Smooth muscle cell (in vitro differentiated cells): ENCODE data around the gene DISC1. TPM values are rescaled to one million over a fixed set of nuclear protein-coding genes. Genes with fewer than 3 reads are reported as not detected.
A peak's percentile ranks its signal among the peaks of the same experiment; 100 is the strongest.

ENCODE experiments used
- DNase-seq: peaks from one replicate; lab custom pipeline; 2025; ENCODE audit not compliant: unreplicated experiment; lab: John Stamatoyannopoulos, UW
- H2AFZ ChIP-seq: fragments of 200-600 bp; sonication (generic); 2 replicates; pipeline ENCODE4 v1.6.0; 2016; ENCODE audit warnings: antibody characterized with exemption, low read depth, mild to moderate bottlenecking
- H3F3A ChIP-seq: fragments of 200-600 bp; sonication (generic); 2 replicates; pipeline ENCODE4 v1.6.0; 2017; ENCODE audit warnings: antibody characterized with exemption, low read depth
- H3K27ac ChIP-seq: fragments of 200-600 bp; sonication (generic); 2 replicates; pipeline ENCODE4 v1.5.1; 2016; ENCODE audit warnings: low read depth, mild to moderate bottlenecking
- H3K27me3 ChIP-seq: fragments of 200-600 bp; sonication (generic); 2 replicates; pipeline ENCODE4 v1.6.1; 2016; ENCODE audit warnings: low read depth, mild to moderate bottlenecking
- H3K36me3 ChIP-seq: fragments of 200-600 bp; sonication (generic); 2 replicates; pipeline ENCODE4 v1.5.1; 2016; ENCODE audit warnings: low read depth
- H3K4me1 ChIP-seq: fragments of 200-600 bp; sonication (generic); 2 replicates; pipeline ENCODE4 v1.5.1; 2016; ENCODE audit warnings: low read depth
- H3K4me2 ChIP-seq: fragments of 200-600 bp; sonication (generic); 2 replicates; pipeline ENCODE4 v1.6.0; 2016; ENCODE audit warnings: mild to moderate bottlenecking
- H3K4me3 ChIP-seq: fragments of 200-600 bp; sonication (generic); 2 replicates; pipeline ENCODE4 v1.5.1; 2016; ENCODE audit warnings: mild to moderate bottlenecking
- H3K79me2 ChIP-seq: fragments of 200-600 bp; sonication (generic); 2 replicates; pipeline ENCODE4 v1.6.0; 2016; ENCODE audit warnings: low read depth, mild to moderate bottlenecking
- H3K9ac ChIP-seq: fragments of 200-600 bp; sonication (generic); 2 replicates; pipeline ENCODE4 v1.6.0; 2016; ENCODE audit warnings: low read depth
- H3K9me3 ChIP-seq: fragments of 200-600 bp; sonication (generic); replicated peaks from 2 replicates; pipeline ENCODE4 v1.5.1; 2016; ENCODE audit warnings: low read depth
- H4K20me1 ChIP-seq: fragments of 200-600 bp; sonication (generic); 2 replicates; pipeline ENCODE4 v1.6.0; 2016; ENCODE audit warnings: low read depth
- CTCF ChIP-seq: fragments of 200-600 bp; sonication (generic); IDR thresholded peaks from 2 replicates; pipeline ENCODE4 v1.5.1; 2017; ENCODE audit warnings: borderline replicate concordance, mild to moderate bottlenecking, antibody characterized with exemption; ENCODE audit not compliant: insufficient read depth, poor library complexity, severe bottlenecking
- WGBS: methylation state at CpG from one replicate; pipeline ENCODE4 v1.1.7; 2016; ENCODE audit warnings: low lambda C conversion rate; 5-methylcytosine and 5-hydroxymethylcytosine counted together
- polyA plus RNA-seq: library from polyadenylated mRNA; unstranded; fragments of >200 nt; fragmentation: Nextera tagmentation; extraction: Ambion mirVana; gene quantifications from 2 replicates; pipeline ENCODE4 v1.2.1, GENCODE V29; 2016
- total RNA-seq: library from RNA; depleted of rRNA; stranded (reverse); fragments of >200 nt; gene quantifications from 2 replicates; pipeline ENCODE4 v1.2.3, GENCODE V29; 2014

The DISC1 gene
- total and polyA plus RNA-seq, 2 experiments from 2014 or later: 0.89 to 4.3 TPM

- Histone ChIP-seq H4K20me1 (no peaks in the 10 kb centered on the region), H2AFZ (peak overlapping the region; percentile 32), H3K4me3 (peak overlapping the region; percentile 50), H3F3A (no peaks in the 10 kb centered on the region), H3K9ac (no peak overlapping the region), H3K27ac (no peak overlapping the region), H3K79me2 (no peaks in the 10 kb centered on the region), H3K27me3 (no peaks in the 10 kb centered on the region), H3K9me3 (no peaks in the 10 kb centered on the region), H3K4me1 (no peaks in the 10 kb centered on the region), H3K36me3 (no peaks in the 10 kb centered on the region), H3K4me2 (peak overlapping the region; percentile 82)
- no peak for DNase-seq
- peak; percentile 77 for TF ChIP-seq CTCF
- 27% methylated on average over 8 of the region's 8 CpGs for WGBS
Measured at GRCh38 chr1:231603598-231604275, 22.9 kb upstream of the DISC1 start.

GRCh38 chr1:231604276-231604621, 22.3 kb upstream of the DISC1 start:
- no peak overlapping the region for H2AFZ ChIP-seq
- no peaks in the 10 kb centered on the region for H3K27me3 ChIP-seq
- H3K4me2 ChIP-seq: peak overlapping the region; percentile 82
- no peak overlapping the region for H3K27ac ChIP-seq
- H3K4me1 ChIP-seq: no peaks in the 10 kb centered on the region
- no peak for DNase-seq
- H4K20me1 ChIP-seq: no peaks in the 10 kb centered on the region
- WGBS: 57% methylated on average over 2 of the region's 2 CpGs
- no peaks in the 10 kb centered on the region for H3K79me2 ChIP-seq
- no peak overlapping the region for H3K4me3 ChIP-seq
- no peak overlapping the region for H3K9ac ChIP-seq
- no peaks in the 10 kb centered on the region for H3K9me3 ChIP-seq
- TF ChIP-seq CTCF: no peak
- H3K36me3 ChIP-seq: no peaks in the 10 kb centered on the region
- no peaks in the 10 kb centered on the region for H3F3A ChIP-seq

- Histone ChIP-seq H4K20me1 (no peaks in the 10 kb centered on the region), H3K9ac (no peak overlapping the region), H3K4me1 (no peaks in the 10 kb centered on the region), H3K9me3 (no peaks in the 10 kb centered on the region), H3K27me3 (peaks cover 5% of the 10 kb centered on the region), H3K4me2 (no peak overlapping the region), H3F3A (no peaks in the 10 kb centered on the region), H2AFZ (no peak overlapping the region), H3K36me3 (no peaks in the 10 kb centered on the region), H3K27ac (no peak overlapping the region), H3K79me2 (no peaks in the 10 kb centered on the region), H3K4me3 (no peak overlapping the region)
- DNase-seq: no peak
- no peak for TF ChIP-seq CTCF
- WGBS: 61% methylated on average over 8 of the region's 8 CpGs
Measured at GRCh38 chr1:231605149-231606100, 21.2 kb upstream of the DISC1 start.
